SK-N-SH treated with all-trans-retinoic acid at 6 μM for 48 hours (cell line): ENCODE data around the gene CNTRL.

Experiments
- ATAC-seq: fragments of 200-7000 bp; cut with Tn5 transposase; 3 replicates; pipeline ENCODE4 v1.9.1; 2020; ENCODE audit warnings: mild to moderate bottlenecking, moderate library complexity
- ARNTL ChIP-seq: fragments of 450-650 bp; formaldehyde crosslinking; IDR thresholded peaks from 2 replicates; pipeline ENCODE4 v1.5.0; 2020; ENCODE audit warnings: low read depth, mild to moderate bottlenecking, moderate library complexity, borderline replicate concordance
- BACH2 ChIP-seq: fragments of 250-450 bp; sonication (Bioruptor Pico); IDR thresholded peaks from 2 replicates; pipeline ENCODE4 v1.9.0; 2021; ENCODE audit warnings: mild to moderate bottlenecking, borderline replicate concordance
- CREB5 ChIP-seq: fragments of 250-450 bp; sonication (Bioruptor Pico); IDR thresholded peaks from 2 replicates; pipeline ENCODE4 v1.5.1; 2020; ENCODE audit warnings: low read depth, mild to moderate bottlenecking, moderate library complexity
- CSDC2 ChIP-seq: fragments of 250-450 bp; sonication (Bioruptor Pico); IDR thresholded peaks from 2 replicates; pipeline ENCODE4 v1.5.0; 2020; ENCODE audit warnings: mild to moderate bottlenecking, moderate library complexity
- GLIS3 ChIP-seq: fragments of 250-450 bp; sonication (Bioruptor Pico); IDR thresholded peaks from 2 replicates; pipeline ENCODE4 v1.5.0; 2020; ENCODE audit warnings: mild to moderate bottlenecking, moderate library complexity
- ISL1 ChIP-seq: fragments of 250-450 bp; sonication (Bioruptor Pico); IDR thresholded peaks from 2 replicates; pipeline ENCODE4 v2.1.2; 2022; ENCODE audit warnings: mild to moderate bottlenecking, moderate library complexity
- OSR1 ChIP-seq: fragments of 250-450 bp; sonication (Bioruptor Pico); IDR thresholded peaks from 2 replicates; pipeline ENCODE4 v1.8.0; 2022; ENCODE audit warnings: moderate library complexity, mild to moderate bottlenecking, inconsistent platforms
- PATZ1 ChIP-seq: fragments of 250-450 bp; sonication (Bioruptor Pico); IDR thresholded peaks from 2 replicates; pipeline ENCODE4 v1.8.0; 2020; ENCODE audit warnings: mild to moderate bottlenecking, moderate library complexity, borderline replicate concordance
- POU6F1 ChIP-seq: fragments of 250-450 bp; sonication (Bioruptor Pico); IDR thresholded peaks from 2 replicates; pipeline ENCODE4 v1.8.0; 2021; ENCODE audit warnings: low read depth, mild to moderate bottlenecking, moderate library complexity, borderline replicate concordance
- PPARA ChIP-seq: fragments of 250-450 bp; sonication (Bioruptor Pico); IDR thresholded peaks from 2 replicates; pipeline ENCODE4 v1.5.0; 2020; ENCODE audit warnings: mild to moderate bottlenecking, borderline replicate concordance
- RARB ChIP-seq: fragments of 250-450 bp; sonication (Bioruptor Pico); IDR thresholded peaks from 2 replicates; pipeline ENCODE4 v1.8.0; 2021; ENCODE audit warnings: mild to moderate bottlenecking, moderate library complexity
- SNAI2 ChIP-seq: fragments of 250-450 bp; sonication (Bioruptor Pico); IDR thresholded peaks from 2 replicates; pipeline ENCODE4 v1.5.0; 2020; ENCODE audit warnings: mild to moderate bottlenecking, moderate library complexity
- TCF4 ChIP-seq: fragments of 250-450 bp; sonication (Bioruptor Pico); IDR thresholded peaks from 2 replicates; pipeline ENCODE4 v1.8.0; 2021; ENCODE audit warnings: mild to moderate bottlenecking, moderate library complexity, borderline replicate concordance
- TOX ChIP-seq: fragments of 250-450 bp; sonication (Bioruptor Pico); IDR thresholded peaks from 2 replicates; pipeline ENCODE4 v1.8.0; 2021; ENCODE audit warnings: mild to moderate bottlenecking, moderate library complexity, borderline replicate concordance
- TSHZ2 ChIP-seq: fragments of 250-450 bp; sonication (Bioruptor Pico); IDR thresholded peaks from 2 replicates; pipeline ENCODE4 v1.5.0; 2020; ENCODE audit warnings: mild to moderate bottlenecking, moderate library complexity
- ZC3H10 ChIP-seq: fragments of 250-450 bp; sonication (Bioruptor Pico); IDR thresholded peaks from 2 replicates; pipeline ENCODE4 v1.5.1; 2021; ENCODE audit warnings: mild to moderate bottlenecking, moderate library complexity
- ZFP3 ChIP-seq: fragments of 250-450 bp; sonication (Bioruptor Pico); IDR thresholded peaks from 2 replicates; pipeline ENCODE4 v1.5.0; 2020; ENCODE audit warnings: mild to moderate bottlenecking, moderate library complexity
- ZFP30 ChIP-seq: fragments of 450-650 bp; formaldehyde crosslinking; IDR thresholded peaks from 2 replicates; pipeline ENCODE4 v1.5.0; 2022; ENCODE audit warnings: mild to moderate bottlenecking, moderate library complexity
- ZNF70 ChIP-seq: fragments of 450-650 bp; formaldehyde crosslinking; IDR thresholded peaks from 2 replicates; pipeline ENCODE4 v1.5.0; 2020; ENCODE audit warnings: mild to moderate bottlenecking, moderate library complexity
- ZNF8 ChIP-seq: fragments of 450-650 bp; formaldehyde crosslinking; IDR thresholded peaks from 2 replicates; pipeline ENCODE4 v1.5.0; 2020; ENCODE audit warnings: mild to moderate bottlenecking, moderate library complexity
- TF ChIP-seq, protein P1 (sequence below): fragments of 250-450 bp; sonication (Bioruptor Pico); IDR thresholded peaks from 2 replicates; pipeline ENCODE4 v1.5.1; 2021; ENCODE audit warnings: mild to moderate bottlenecking, moderate library complexity

Gene CNTRL

DNA sequence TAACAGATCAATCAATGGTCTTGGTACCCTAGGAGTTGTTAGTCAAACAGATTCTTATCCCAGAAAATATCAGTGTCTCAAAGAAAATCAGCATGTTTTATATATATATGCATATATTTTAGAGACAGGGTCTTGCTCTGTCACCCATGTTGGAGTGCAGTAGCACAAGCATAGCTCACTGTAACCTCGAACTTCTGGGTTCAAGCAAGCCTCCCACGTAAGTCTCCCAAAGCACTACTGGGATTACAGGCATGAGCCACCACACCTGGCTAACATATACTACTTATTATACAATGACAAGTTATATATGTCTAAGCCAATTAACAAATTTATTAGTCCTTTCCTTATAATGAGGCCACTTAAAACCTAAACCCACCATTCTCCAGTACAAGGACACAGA, 116.5 kb downstream of the CNTRL start:
- no peak for ATAC-seq

GRCh38 chr9:121192518-121192917, 117.8 kb downstream of the CNTRL start:
- no peak for ATAC-seq
- TF ChIP-seq ARNTL (CRISPR knock-in tag) (no peak), ZC3H10 (CRISPR knock-in tag) (no peak), ZFP30 (CRISPR knock-in tag) (no peak), RARB (CRISPR knock-in tag) (no peak), GLIS3 (CRISPR knock-in tag) (no peak), PPARA (no peak)
- TF ChIP-seq, protein P1, sequence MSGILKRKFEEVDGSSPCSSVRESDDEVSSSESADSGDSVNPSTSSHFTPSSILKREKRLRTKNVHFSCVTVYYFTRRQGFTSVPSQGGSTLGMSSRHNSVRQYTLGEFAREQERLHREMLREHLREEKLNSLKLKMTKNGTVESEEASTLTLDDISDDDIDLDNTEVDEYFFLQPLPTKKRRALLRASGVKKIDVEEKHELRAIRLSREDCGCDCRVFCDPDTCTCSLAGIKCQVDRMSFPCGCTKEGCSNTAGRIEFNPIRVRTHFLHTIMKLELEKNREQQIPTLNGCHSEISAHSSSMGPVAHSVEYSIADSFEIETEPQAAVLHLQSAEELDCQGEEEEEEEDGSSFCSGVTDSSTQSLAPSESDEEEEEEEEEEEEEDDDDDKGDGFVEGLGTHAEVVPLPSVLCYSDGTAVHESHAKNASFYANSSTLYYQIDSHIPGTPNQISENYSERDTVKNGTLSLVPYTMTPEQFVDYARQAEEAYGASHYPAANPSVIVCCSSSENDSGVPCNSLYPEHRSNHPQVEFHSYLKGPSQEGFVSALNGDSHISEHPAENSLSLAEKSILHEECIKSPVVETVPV (CRISPR knock-in tag), result no peak

More for the DNA sequence above, 116.5 kb downstream of the CNTRL start:
- TF ChIP-seq OSR1 (CRISPR knock-in tag) (no peak), BACH2 (no peak), CREB5 (CRISPR knock-in tag) (no peak), RARB (CRISPR knock-in tag) (no peak), TCF4 (no peak), ZC3H10 (CRISPR knock-in tag) (no peak), ZNF70 (CRISPR knock-in tag) (no peak), ISL1 (CRISPR knock-in tag) (no peak), ZNF8 (CRISPR knock-in tag) (no peak), POU6F1 (CRISPR knock-in tag) (no peak), GLIS3 (CRISPR knock-in tag) (no peak), TOX (CRISPR knock-in tag) (no peak), PATZ1 (CRISPR knock-in tag) (no peak), SNAI2 (CRISPR knock-in tag) (no peak), TSHZ2 (CRISPR knock-in tag) (no peak), ZFP3 (CRISPR knock-in tag) (no peak), CSDC2 (CRISPR knock-in tag) (no peak)
- TF ChIP-seq, protein P1 (CRISPR knock-in tag), result no peak
